B cell (primary cell): ENCODE results near the gene PLIN5. TPM values are rescaled to one million over a fixed set of nuclear protein-coding genes. Genes with fewer than 3 reads are reported as not detected.

Experiments
- ATAC-seq: fragments of 200-7000 bp; cut with Tn5 transposase; one replicate; pipeline ENCODE4 v1.10.0; 2021; ENCODE audit warnings: low read depth, mild to moderate bottlenecking, moderate number of reproducible peaks, moderate library complexity
- CTCF ChIA-PET: fragments of 350-600 bp; sonication (Branson Sonifier 250); formaldehyde crosslinking; loops from one replicate; lab custom pipeline; 2021; ENCODE audit warnings: antibody characterized with exemption, inconsistent platforms; lab: Charles Lee
- POLR2A ChIA-PET: fragments of 350-600 bp; sonication (Branson Sonifier 250); formaldehyde crosslinking; loops from one replicate; lab custom pipeline; 2021; ENCODE audit warnings: antibody characterized with exemption; lab: Charles Lee
- DNase-seq: peaks from one replicate; pipeline ENCODE4 v3.0.0; 2013
- H2AFZ ChIP-seq: 2 replicates; pipeline ENCODE4 v1.6.1; 2012; ENCODE audit warnings: mild to moderate bottlenecking, low read depth, low read length; ENCODE audit not compliant: insufficient read depth, poor library complexity, severe bottlenecking
- H3K27ac ChIP-seq, 2 donors: 1 replicate in 1 of 2; 2 replicates in 1 of 2; pipeline ENCODE4 v1.5.1; 2012 to 2013; ENCODE audit warnings: low read length in 2 of 2, mild to moderate bottlenecking in 2 of 2, moderate library complexity in 1 of 2
- H3K27me3 ChIP-seq, 4 experiments: fragments of 200-600 bp in 1 of 4; sonication (generic) in 1 of 4; replicated peaks in 1 of 4; 1 replicate in 2 of 4; 2 replicates in 2 of 4; pipeline versions ENCODE4 v1.6.1 to v1.7.0; 2013 to 2016; ENCODE audit warnings: low read length in 3 of 4, mild to moderate bottlenecking in 2 of 4, mixed read lengths in 1 of 4, moderate library complexity in 1 of 4; ENCODE audit not compliant: insufficient read depth in 4 of 4, control insufficient read depth in 3 of 4; ENCODE audit errors: control extremely low read depth in 1 of 4
- H3K36me3 ChIP-seq, 2 experiments: replicated peaks in 1 of 2; 1 replicate in 1 of 2; 2 replicates in 1 of 2; pipeline versions ENCODE4 v1.6.1 to v1.7.1; 2013; ENCODE audit warnings: low read length in 1 of 2; ENCODE audit not compliant: insufficient read depth in 2 of 2, control insufficient read depth in 1 of 2; ENCODE audit errors: control extremely low read depth in 1 of 2, extremely low read depth in 1 of 2
- H3K4me1 ChIP-seq, 2 donors: fragments of 200-600 bp in 1 of 2; sonication (generic) in 1 of 2; 1 replicate in 1 of 2; 2 replicates in 1 of 2; pipeline versions ENCODE4 v1.5.1 to v1.6.1; 2013 to 2017; ENCODE audit warnings: low read length in 2 of 2; ENCODE audit not compliant: control insufficient read depth in 2 of 2, insufficient read depth in 2 of 2
- H3K4me2 ChIP-seq: replicated peaks from 2 replicates; pipeline ENCODE3; 2012; ENCODE audit warnings: mild to moderate bottlenecking, low read depth, low read length; ENCODE audit not compliant: poor library complexity, severe bottlenecking
- H3K4me3 ChIP-seq, 5 experiments: fragments of 200-600 bp in 1 of 5; sonication (generic) in 1 of 5; 1 replicate in 3 of 5; 2 replicates in 2 of 5; pipeline versions ENCODE4 v1.5.1 to v1.7.0; 2011 to 2016; ENCODE audit warnings: low read length in 4 of 5, mild to moderate bottlenecking in 4 of 5, low read depth in 2 of 5, control low read depth in 1 of 5, moderate library complexity in 1 of 5; ENCODE audit not compliant: insufficient read depth in 1 of 5; ENCODE audit errors: control extremely low read depth in 1 of 5, extremely low read depth in 1 of 5
- H3K79me2 ChIP-seq: fragments of 200-600 bp; sonication (generic); one replicate; pipeline ENCODE4 v1.6.0; 2016; ENCODE audit warnings: low read length; ENCODE audit not compliant: control insufficient read depth, insufficient read depth
- H3K9ac ChIP-seq: fragments of 200-600 bp; sonication (generic); 2 replicates; pipeline ENCODE4 v1.6.1; 2017; ENCODE audit warnings: mild to moderate bottlenecking, low read length, moderate library complexity
- H3K9me3 ChIP-seq, 3 donors: one replicate each; pipeline versions ENCODE4 v1.6.1 to v1.7.1; 2013; ENCODE audit warnings: low read length in 2 of 3; ENCODE audit not compliant: control insufficient read depth in 2 of 3, insufficient read depth in 1 of 3; ENCODE audit errors: control extremely low read depth in 1 of 3
- H4K20me1 ChIP-seq: 2 replicates; pipeline ENCODE4 v1.6.0; 2012; ENCODE audit warnings: mild to moderate bottlenecking, low read length; ENCODE audit not compliant: insufficient read depth, control insufficient read depth, poor library complexity, severe bottlenecking
- H3K27ac Mint-ChIP-seq: one replicate; pipeline ENCODE4 v1.8.0; 2021; ENCODE audit warnings: mixed read lengths
- H3K27me3 Mint-ChIP-seq: one replicate; pipeline ENCODE4 v1.8.0; 2021; ENCODE audit warnings: mixed read lengths
- H3K4me1 Mint-ChIP-seq: one replicate; pipeline ENCODE4 v1.8.0; 2021; ENCODE audit warnings: mixed read lengths
- H3K4me3 Mint-ChIP-seq: one replicate; pipeline ENCODE4 v1.8.0; 2021; ENCODE audit warnings: mixed read lengths
- H3K9me3 Mint-ChIP-seq: one replicate; pipeline ENCODE4 v1.8.0; 2022; ENCODE audit warnings: mixed read lengths; ENCODE audit not compliant: insufficient read depth
- CTCF ChIP-seq: fragments of 200-600 bp; IDR thresholded peaks from one replicate; pipeline ENCODE4 v1.8.0; 2022; ENCODE audit warnings: antibody characterized with exemption, mild to moderate bottlenecking
- EZH2 ChIP-seq: IDR thresholded peaks from 2 replicates; pipeline ENCODE4 v1.6.1; 2012; ENCODE audit warnings: borderline replicate concordance, low read depth, mild to moderate bottlenecking, moderate library complexity, low read length; ENCODE audit not compliant: insufficient read depth, poor library complexity, severe bottlenecking
- WGBS: methylation state at CpG from one replicate; pipeline ENCODE4 v1.1.5; 2013; ENCODE audit warnings: missing lambda C conversion rate; ENCODE audit not compliant: insufficient coverage; 5-methylcytosine and 5-hydroxymethylcytosine counted together
- intact Hi-C: fragments of 100-400 bp; cut with micrococcal nuclease; formaldehyde crosslinking; loops from one replicate; pipeline ENCODE4 v1.10.0; 2022
- polyA plus RNA-seq: library from polyadenylated mRNA; depleted of rRNA; stranded (reverse); fragments of >200 nt; gene quantifications from 2 replicates; pipeline ENCODE4 v1.2.3, GENCODE V29; 2012
- total RNA-seq, 2 donors: library from RNA; stranded (reverse); fragments of 120-200 nt in 1 of 2; gene quantifications; 1 replicate in 1 of 2; 2 replicates in 1 of 2; pipeline versions ENCODE4 v1.2.3 to v1.2.4, GENCODE V29; 2013 to 2022

PLIN5 gene
- total and polyA plus RNA-seq, 2 donors (not counting 1 experiment from before 2014, with no cell fraction given) = 0.15 to 0.27 TPM

- H3K4me1 ChIP-seq = peaks cover 20 to 31% of the 10 kb centered on the region in 2 donors
- no peaks in the 10 kb centered on the region for H3K9me3 Mint-ChIP-seq
- POLR2A ChIA-PET = interaction anchor here (0.7 kb wide), 1 partner anchor 495 kb away, joined by 5 read pairs; no protein-coding TSS in a partner anchor
- TF ChIP-seq CTCF = no peak
- no peak for TF ChIP-seq EZH2
- peak overlapping the region; percentile 99 for H3K4me2 ChIP-seq
- ATAC-seq = no peak
- H2AFZ ChIP-seq = peak overlapping the region; percentile 32
- H3K4me3 ChIP-seq = peak overlapping the region in 4 of 5 experiments; percentile 52 to 71 (median 65)
- peak overlapping the region; percentile 73 for H3K4me3 Mint-ChIP-seq
- no peaks in the 10 kb centered on the region for H3K27me3 Mint-ChIP-seq
- H3K9me3 ChIP-seq = no peaks in the 10 kb centered on the region
- peak overlapping the region in 1 of 2 donors; percentile 23 for H3K27ac ChIP-seq
- CTCF ChIA-PET = interaction anchor here (0.6 kb wide), 1 partner anchor 1525 kb away, joined by 3 read pairs; no protein-coding TSS in a partner anchor
- no peak for DNase-seq
- intact Hi-C loops = loop anchor here (5.0 to 10.0 kb wide), 5 partner anchors 146 to 1152 kb away; partner anchors contain the start of genes DOHH, EEF2, FZR1 and PLIN3
- no peak overlapping the region for H3K27ac Mint-ChIP-seq
- peaks cover 0 to 15% of the 10 kb centered on the region in 2 experiments for H3K36me3 ChIP-seq
- peak overlapping the region; percentile 74 for H3K9ac ChIP-seq
- no peaks in the 10 kb centered on the region for H3K27me3 ChIP-seq
- peaks cover 26% of the 10 kb centered on the region for H3K79me2 ChIP-seq
- H3K4me1 Mint-ChIP-seq = peaks cover 22% of the 10 kb centered on the region
- H4K20me1 ChIP-seq = peaks cover 20% of the 10 kb centered on the region
- 32% methylated on average over 23 of the region's 25 CpGs for WGBS
Measured at GRCh38 chr19:4473011-4473762, 61.8 kb downstream of the PLIN5 start.

Other genes starting within 250 kb of the PLIN5 start
- not detected in 2 replicates for gene TMIGD2, start 232.8 kb downstream of the PLIN5 start, total RNA-seq
- 0.24 and 0.66 TPM in 2 replicates for gene TMIGD2, start 232.8 kb downstream of the PLIN5 start, polyA plus RNA-seq
- 2.8 and 3.4 TPM in 2 replicates for gene FSD1, start 230.6 kb downstream of the PLIN5 start, total RNA-seq
- 2.7 and 3.2 TPM in 2 replicates for gene FSD1, start 230.6 kb downstream of the PLIN5 start, polyA plus RNA-seq
- gene STAP2, start 196.4 kb downstream of the PLIN5 start, total RNA-seq = 0.27 and 0.51 TPM in 2 replicates
- 0.33 and 0.72 TPM in 2 replicates for gene STAP2, start 196.4 kb downstream of the PLIN5 start, polyA plus RNA-seq
- 25.6 and 30.3 TPM in 2 replicates for gene MPND, start 191.7 kb downstream of the PLIN5 start, total RNA-seq
- gene MPND, start 191.7 kb downstream of the PLIN5 start, polyA plus RNA-seq = 11.8 and 14.5 TPM in 2 replicates
- gene SH3GL1, start 134.7 kb downstream of the PLIN5 start, total RNA-seq = 37.2 and 41.9 TPM in 2 replicates
- gene SH3GL1, start 134.7 kb downstream of the PLIN5 start, polyA plus RNA-seq = 42.4 and 45.2 TPM in 2 replicates
- 17.3 and 19.7 TPM in 2 replicates for gene CHAF1A, start 132.6 kb downstream of the PLIN5 start, total RNA-seq
- 15.1 and 15.7 TPM in 2 replicates for gene CHAF1A, start 132.6 kb downstream of the PLIN5 start, polyA plus RNA-seq
- 75.8 and 82.0 TPM in 2 replicates for gene UBXN6, start 77.4 kb downstream of the PLIN5 start, total RNA-seq
- gene UBXN6, start 77.4 kb downstream of the PLIN5 start, polyA plus RNA-seq = 76.6 and 77.6 TPM in 2 replicates
- gene HDGFL2, start 62.9 kb downstream of the PLIN5 start, total RNA-seq = 49.3 and 49.9 TPM in 2 replicates
- 16.6 and 18.4 TPM in 2 replicates for gene HDGFL2, start 62.9 kb downstream of the PLIN5 start, polyA plus RNA-seq
- gene PLIN4, start 16.7 kb downstream of the PLIN5 start, total RNA-seq = 0.05 and 0.07 TPM in 2 replicates
- gene PLIN4, start 16.7 kb downstream of the PLIN5 start, polyA plus RNA-seq = 0.04 TPM in 2 replicates
- 0.27 and 0.32 TPM in 2 replicates for gene LRG1, start 4.8 kb upstream of the PLIN5 start, total RNA-seq
- 0.21 and 0.48 TPM in 2 replicates for gene LRG1, start 4.8 kb upstream of the PLIN5 start, polyA plus RNA-seq
- gene SEMA6B, start 24.5 kb upstream of the PLIN5 start, total RNA-seq = 0.42 and 0.46 TPM in 2 replicates
- 0.88 TPM in 1 of 2 replicates, not detected in the other for gene SEMA6B, start 24.5 kb upstream of the PLIN5 start, polyA plus RNA-seq
- 20.9 and 21.7 TPM in 2 replicates for gene TNFAIP8L1, start 104.3 kb upstream of the PLIN5 start, total RNA-seq
- 6.4 and 9.1 TPM in 2 replicates for gene TNFAIP8L1, start 104.3 kb upstream of the PLIN5 start, polyA plus RNA-seq
- gene MYDGF, start 135.1 kb upstream of the PLIN5 start, total RNA-seq = 18.1 and 21.2 TPM in 2 replicates
- gene MYDGF, start 135.1 kb upstream of the PLIN5 start, polyA plus RNA-seq = 29.9 and 42.3 TPM in 2 replicates
- gene DPP9, start 188.6 kb upstream of the PLIN5 start, total RNA-seq = 109 and 115 TPM in 2 replicates
- 40.4 and 47.3 TPM in 2 replicates for gene DPP9, start 188.6 kb upstream of the PLIN5 start, polyA plus RNA-seq